BE2C (cell line): ENCODE measurements around the gene RPL23.

Source experiments
- DNase-seq: peaks from one replicate; pipeline ENCODE4 v3.0.0-alpha.2; 2020
- H3K27me3 ChIP-seq: fragments of 250-450 bp; sonication (Bioruptor Pico); 2 replicates; pipeline ENCODE4 v1.5.1; 2020; ENCODE audit warnings: mild to moderate bottlenecking
- H3K36me3 ChIP-seq: fragments of 250-450 bp; sonication (Bioruptor Pico); 2 replicates; pipeline ENCODE4 v1.5.1; 2020; ENCODE audit warnings: mild to moderate bottlenecking
- H3K4me1 ChIP-seq: fragments of 250-450 bp; sonication (Bioruptor Pico); 2 replicates; pipeline ENCODE4 v1.5.1; 2020
- H3K4me3 ChIP-seq: 2 replicates; pipeline ENCODE4 v1.5.1; 2011; ENCODE audit warnings: low read depth, low read length
- H3K9me3 ChIP-seq: fragments of 250-450 bp; sonication (Bioruptor Pico); 2 replicates; pipeline ENCODE4 v1.5.1; 2020
- TF ChIP-seq, protein P1 (sequence below): IDR thresholded peaks from 2 replicates; pipeline ENCODE4 v1.5.1; 2012; ENCODE audit warnings: mild to moderate bottlenecking, low read depth, low read length

The RPL23 gene

DNA sequence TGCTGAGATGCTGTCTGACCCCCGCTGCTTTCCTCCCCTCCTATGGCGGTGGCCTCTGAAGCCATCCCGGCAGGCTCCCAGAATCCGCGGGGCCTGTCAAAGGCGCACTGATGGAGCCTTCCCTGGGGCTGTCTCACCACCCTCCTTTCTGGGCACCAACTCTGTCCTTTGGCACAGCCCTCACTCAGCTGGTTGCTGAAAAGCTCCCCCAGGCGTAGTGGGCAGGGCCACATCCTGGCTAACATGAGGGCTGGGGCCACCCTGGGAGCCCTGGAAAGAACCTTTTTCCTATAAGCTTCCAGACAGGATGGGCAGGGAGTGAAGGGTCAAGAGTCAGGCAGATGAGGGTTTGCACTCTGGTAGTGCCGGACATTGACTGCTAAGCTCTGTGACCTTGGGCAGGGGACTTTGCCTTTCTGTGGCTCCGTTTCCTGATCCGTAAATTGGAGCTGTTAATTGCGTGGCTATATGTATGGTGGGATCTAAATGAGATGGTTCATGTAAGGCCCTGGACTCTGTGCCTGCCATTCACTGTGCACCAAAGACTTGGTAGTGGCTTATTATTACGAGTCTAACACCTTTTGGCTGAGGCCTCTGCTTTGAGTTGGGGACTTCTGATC, 44.3 kb upstream of the RPL23 start:
- Histone ChIP-seq H3K27me3 (no peaks in the 10 kb centered on the region), H3K4me3 (no peak overlapping the region), H3K36me3 (no peaks in the 10 kb centered on the region), H3K4me1 (peaks cover 21% of the 10 kb centered on the region), H3K9me3 (no peaks in the 10 kb centered on the region)
- TF ChIP-seq, protein P1, sequence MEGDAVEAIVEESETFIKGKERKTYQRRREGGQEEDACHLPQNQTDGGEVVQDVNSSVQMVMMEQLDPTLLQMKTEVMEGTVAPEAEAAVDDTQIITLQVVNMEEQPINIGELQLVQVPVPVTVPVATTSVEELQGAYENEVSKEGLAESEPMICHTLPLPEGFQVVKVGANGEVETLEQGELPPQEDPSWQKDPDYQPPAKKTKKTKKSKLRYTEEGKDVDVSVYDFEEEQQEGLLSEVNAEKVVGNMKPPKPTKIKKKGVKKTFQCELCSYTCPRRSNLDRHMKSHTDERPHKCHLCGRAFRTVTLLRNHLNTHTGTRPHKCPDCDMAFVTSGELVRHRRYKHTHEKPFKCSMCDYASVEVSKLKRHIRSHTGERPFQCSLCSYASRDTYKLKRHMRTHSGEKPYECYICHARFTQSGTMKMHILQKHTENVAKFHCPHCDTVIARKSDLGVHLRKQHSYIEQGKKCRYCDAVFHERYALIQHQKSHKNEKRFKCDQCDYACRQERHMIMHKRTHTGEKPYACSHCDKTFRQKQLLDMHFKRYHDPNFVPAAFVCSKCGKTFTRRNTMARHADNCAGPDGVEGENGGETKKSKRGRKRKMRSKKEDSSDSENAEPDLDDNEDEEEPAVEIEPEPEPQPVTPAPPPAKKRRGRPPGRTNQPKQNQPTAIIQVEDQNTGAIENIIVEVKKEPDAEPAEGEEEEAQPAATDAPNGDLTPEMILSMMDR = no peak
- DNase-seq = no peak

DNA sequence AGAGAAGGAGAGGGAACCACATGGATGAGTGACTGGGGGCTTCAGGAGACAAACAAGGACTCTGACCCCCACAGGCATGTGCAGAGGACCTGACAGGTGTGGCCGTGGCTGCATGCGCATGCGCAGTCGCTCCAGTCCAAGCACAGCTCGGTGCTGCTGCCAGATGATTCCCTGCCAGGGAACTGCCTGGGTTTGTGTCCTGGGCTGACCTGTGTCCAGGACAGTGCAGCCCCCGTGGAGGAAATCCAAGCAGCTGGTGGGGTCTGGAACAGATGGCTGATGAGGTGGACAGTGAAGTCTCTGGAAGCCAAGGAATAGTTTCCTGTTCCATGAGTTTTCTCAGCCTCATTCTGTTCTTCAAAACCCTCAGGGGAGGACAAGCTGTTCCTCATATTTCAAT, 43.7 kb upstream of the RPL23 start:
- peaks cover 21% of the 10 kb centered on the region for H3K4me1 ChIP-seq
- H3K4me3 ChIP-seq = no peak overlapping the region
- DNase-seq = peak; percentile 35
- H3K27me3 ChIP-seq = no peaks in the 10 kb centered on the region
- TF ChIP-seq, protein P1 = no peak
- H3K9me3 ChIP-seq = no peaks in the 10 kb centered on the region
- no peaks in the 10 kb centered on the region; the same call in 1 of the 2 replicates for H3K36me3 ChIP-seq

DNA sequence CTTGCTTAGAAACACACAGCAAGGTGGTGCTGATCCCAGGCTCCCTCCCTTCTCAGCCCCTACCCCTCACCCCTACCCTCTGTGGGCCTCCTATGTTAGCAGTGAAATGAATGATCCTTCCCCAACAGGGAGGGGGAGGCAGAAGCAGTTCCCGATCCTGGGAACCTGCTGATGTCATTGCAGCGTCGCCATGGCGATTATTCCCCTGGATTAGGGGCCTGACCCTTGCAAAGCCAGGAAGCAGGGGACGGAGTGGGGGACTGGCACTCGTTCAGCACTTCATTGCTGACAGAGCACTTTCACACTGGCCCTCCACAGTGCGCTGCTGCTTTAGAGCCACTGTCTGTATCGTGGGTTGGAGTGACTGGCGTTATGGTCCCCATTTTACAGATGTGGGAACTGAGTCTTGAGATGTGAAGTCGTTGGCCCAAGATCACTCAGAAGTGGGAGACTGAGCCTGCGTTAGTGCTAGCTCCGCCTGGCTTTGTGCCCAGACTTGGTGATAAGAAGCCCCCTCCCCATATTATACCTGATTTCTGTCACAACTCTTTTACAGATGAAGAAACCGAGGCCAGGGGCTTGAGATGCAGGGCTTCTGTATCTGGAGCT, 42.9 kb upstream of the RPL23 start:
- no peak for DNase-seq
- Histone ChIP-seq H3K4me3 (no peak overlapping the region), H3K36me3 (no peaks in the 10 kb centered on the region; the same call in 1 of the 2 replicates), H3K27me3 (no peaks in the 10 kb centered on the region), H3K9me3 (no peaks in the 10 kb centered on the region), H3K4me1 (peaks cover 21% of the 10 kb centered on the region)
- TF ChIP-seq, protein P1 = no peak

DNA sequence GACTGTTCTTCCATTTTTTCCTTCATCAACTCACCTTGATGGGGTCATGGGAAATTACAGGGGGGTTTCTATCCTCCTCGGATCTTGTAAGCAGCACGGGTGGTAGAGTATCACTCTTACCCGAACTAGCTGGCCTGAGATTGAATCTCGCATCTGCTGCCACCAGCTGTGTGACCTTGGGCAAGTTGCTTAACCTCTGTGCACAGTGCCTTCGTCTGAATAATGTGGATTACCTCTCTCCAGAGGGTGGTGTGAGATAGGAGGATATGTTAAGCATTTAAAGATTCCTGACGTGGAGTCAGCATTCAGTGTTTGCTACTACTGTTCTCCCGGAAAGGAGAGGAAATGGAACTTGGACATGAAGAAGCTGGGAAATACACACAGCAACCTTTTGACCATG, 40.8 kb upstream of the RPL23 start:
- Histone ChIP-seq H3K36me3 (no peaks in the 10 kb centered on the region; the same call in 1 of the 2 replicates), H3K4me3 (no peak overlapping the region), H3K4me1 (peaks cover 14% of the 10 kb centered on the region), H3K9me3 (no peaks in the 10 kb centered on the region), H3K27me3 (no peaks in the 10 kb centered on the region)
- no peak for DNase-seq
- TF ChIP-seq, protein P1 = no peak

DNA sequence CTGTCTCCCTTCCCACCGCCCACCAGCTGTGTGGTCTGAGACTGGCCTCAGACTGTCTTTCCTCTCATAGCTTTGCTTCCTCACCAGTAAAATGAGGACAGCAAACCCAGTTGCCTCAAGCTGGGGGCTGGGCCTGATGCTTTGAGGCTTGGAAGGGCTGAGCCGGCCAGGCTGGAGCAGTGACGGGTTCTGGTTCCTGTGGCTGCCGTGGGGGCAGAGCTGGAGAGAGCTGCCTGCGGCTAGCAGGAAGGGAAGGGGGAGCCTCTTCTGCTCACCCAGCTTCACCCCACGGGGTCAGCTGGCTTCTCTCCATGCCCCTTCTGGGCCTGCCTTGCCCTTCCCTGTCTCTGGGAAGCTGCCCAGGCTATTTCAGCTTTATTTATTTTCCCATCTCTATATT, 40.1 kb upstream of the RPL23 start:
- DNase-seq = no peak
- Histone ChIP-seq H3K4me3 (no peak overlapping the region), H3K36me3 (no peaks in the 10 kb centered on the region; the same call in 1 of the 2 replicates), H3K4me1 (peaks cover 14% of the 10 kb centered on the region), H3K9me3 (no peaks in the 10 kb centered on the region), H3K27me3 (no peaks in the 10 kb centered on the region)
- TF ChIP-seq, protein P1 = no peak

DNA sequence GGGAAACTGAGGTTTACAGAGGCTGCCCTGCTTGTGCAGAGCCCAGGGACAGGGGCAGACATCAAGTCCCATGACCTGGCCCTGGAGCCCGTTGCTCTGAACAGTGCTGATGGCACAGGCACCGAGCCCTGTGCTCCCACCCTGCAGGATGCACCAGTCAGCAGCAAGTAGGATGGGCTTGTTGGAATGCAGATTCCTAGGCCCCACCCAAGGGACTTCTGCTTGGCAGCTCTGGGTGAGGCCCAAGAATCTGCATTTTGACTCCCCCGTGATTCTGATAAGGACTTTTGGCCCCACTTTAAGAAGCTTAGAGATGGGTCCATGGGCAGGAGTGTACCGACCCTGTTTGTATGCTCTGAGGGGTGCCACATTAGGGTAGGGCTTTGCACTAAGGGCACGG, 39.6 kb upstream of the RPL23 start:
- Histone ChIP-seq H3K4me3 (no peak overlapping the region), H3K9me3 (no peaks in the 10 kb centered on the region), H3K4me1 (peaks cover 10% of the 10 kb centered on the region), H3K36me3 (no peaks in the 10 kb centered on the region; the same call in 1 of the 2 replicates), H3K27me3 (no peaks in the 10 kb centered on the region)
- DNase-seq = no peak
- TF ChIP-seq, protein P1 = no peak
